Thoracic aorta (tissue), 2 donors: Measurements from ENCODE around the gene FHIT. TPM values are rescaled to one million over a fixed set of nuclear protein-coding genes. Genes with fewer than 3 reads are reported as not detected.

Source experiments
- ATAC-seq: fragments of 150-250 bp; one replicate; pipeline ENCODE4 v1.8.0; 2017; ENCODE audit warnings: low read depth; ENCODE audit not compliant: insufficient number of reproducible peaks, low FRiP score
- DNase-seq: peaks from one replicate; pipeline ENCODE4 v3.0.0-alpha.2; 2020; ENCODE audit warnings: low spot score
- H3K27ac ChIP-seq, 2 donors: fragments of 200-600 bp; sonication (generic); 1 replicate in 1 of 2; 2 replicates in 1 of 2; pipeline ENCODE4 v1.5.1; 2016; ENCODE audit warnings: mild to moderate bottlenecking in 2 of 2, moderate library complexity in 2 of 2
- H3K27me3 ChIP-seq: fragments of 200-600 bp; sonication (generic); replicated peaks from 2 replicates; pipeline ENCODE4 v1.6.0; 2016; ENCODE audit warnings: mild to moderate bottlenecking; ENCODE audit not compliant: insufficient read depth
- H3K36me3 ChIP-seq: fragments of 200-600 bp; sonication (generic); one replicate; pipeline ENCODE4 v1.5.1; 2016
- H3K4me1 ChIP-seq, 2 donors: fragments of 200-600 bp; sonication (generic); 1 replicate in 1 of 2; 2 replicates in 1 of 2; pipeline versions ENCODE4 v1.5.1 to v1.6.0; 2016; ENCODE audit warnings: low read depth in 2 of 2, mild to moderate bottlenecking in 1 of 2; ENCODE audit not compliant: control insufficient read depth in 1 of 2
- H3K4me3 ChIP-seq: fragments of 200-600 bp; sonication (generic); 2 replicates; pipeline ENCODE4 v1.5.1; 2016; ENCODE audit warnings: mild to moderate bottlenecking
- H3K9me3 ChIP-seq: fragments of 200-600 bp; sonication (generic); 2 replicates; pipeline ENCODE4 v1.5.1; 2016
- CTCF ChIP-seq: fragments of 200-600 bp; sonication (generic); IDR thresholded peaks from one replicate; pipeline ENCODE4 v1.5.1; 2019; ENCODE audit warnings: antibody characterized with exemption
- total RNA-seq, 2 donors: library from RNA; depleted of rRNA; stranded (reverse); fragments of >200 nt; gene quantifications; one replicate each; pipeline versions ENCODE4 v1.1.0 to v1.2.3, GENCODE V29; 2016

FHIT gene
- total RNA-seq, 2 donors from 2014 or later, result 2.0 to 2.3 TPM

- no peaks in the 10 kb centered on the region for H3K4me1 ChIP-seq
- H3K27me3 ChIP-seq, result no peaks in the 10 kb centered on the region
- H3K27ac ChIP-seq, result no peak overlapping the region
- no peak for TF ChIP-seq CTCF
- no peaks in the 10 kb centered on the region for H3K36me3 ChIP-seq
- DNase-seq (no peak), ATAC-seq (no peak)
- no peaks in the 10 kb centered on the region for H3K9me3 ChIP-seq
- H3K4me3 ChIP-seq, result no peak overlapping the region
These were observed 662.4 kb downstream of the FHIT start for GRCh38 chr3:60588806-60589205.

GRCh38 chr3:60585918-60586317 lies 665.3 kb downstream of the FHIT start:
- Histone ChIP-seq H3K4me1 (no peaks in the 10 kb centered on the region), H3K9me3 (no peaks in the 10 kb centered on the region), H3K27ac (no peak overlapping the region), H3K36me3 (no peaks in the 10 kb centered on the region), H3K27me3 (no peaks in the 10 kb centered on the region), H3K4me3 (no peak overlapping the region)
- no peak for DNase-seq
- no peak for ATAC-seq
- no peak for TF ChIP-seq CTCF

- ATAC-seq, result no peak
- Histone ChIP-seq H3K36me3 (no peaks in the 10 kb centered on the region), H3K4me1 (no peaks in the 10 kb centered on the region), H3K27ac (no peak overlapping the region), H3K27me3 (no peaks in the 10 kb centered on the region), H3K4me3 (no peak overlapping the region), H3K9me3 (no peaks in the 10 kb centered on the region)
- TF ChIP-seq CTCF, result no peak
- no peak for DNase-seq
These were observed 667.0 kb downstream of the FHIT start for GRCh38 chr3:60584250-60584649.

DNA sequence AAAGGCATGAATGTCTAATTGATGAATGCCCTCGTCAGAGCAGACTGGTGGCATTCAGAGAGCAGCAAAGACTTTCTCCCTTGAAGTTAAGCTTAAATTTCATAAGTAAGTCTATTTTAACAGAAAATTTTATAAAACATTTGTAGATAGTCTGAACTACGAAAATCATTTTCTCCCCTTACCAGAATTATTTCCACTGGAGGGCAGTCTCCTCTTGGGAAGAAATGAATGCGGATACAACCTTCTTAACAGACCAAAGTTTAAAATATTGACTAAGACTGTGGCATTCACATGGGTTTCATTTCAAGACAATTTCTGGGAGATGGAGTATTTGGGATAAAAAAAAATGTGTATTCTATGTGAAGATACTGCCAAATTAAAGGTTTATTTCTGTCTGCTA lies 669.0 kb downstream of the FHIT start:
- H3K9me3 ChIP-seq, result no peaks in the 10 kb centered on the region
- H3K27me3 ChIP-seq, result no peaks in the 10 kb centered on the region
- H3K4me3 ChIP-seq, result no peak overlapping the region
- H3K4me1 ChIP-seq, result no peaks in the 10 kb centered on the region
- DNase-seq (no peak), ATAC-seq (no peak)
- peak; percentile 11 for TF ChIP-seq CTCF
- H3K36me3 ChIP-seq, result no peaks in the 10 kb centered on the region
- H3K27ac ChIP-seq, result no peak overlapping the region

GRCh38 chr3:60580809-60581208 lies 670.4 kb downstream of the FHIT start:
- Histone ChIP-seq H3K27me3 (no peaks in the 10 kb centered on the region), H3K4me3 (no peak overlapping the region), H3K27ac (no peak overlapping the region), H3K4me1 (no peaks in the 10 kb centered on the region), H3K9me3 (no peaks in the 10 kb centered on the region), H3K36me3 (no peaks in the 10 kb centered on the region)
- ATAC-seq (no peak), DNase-seq (no peak)
- TF ChIP-seq CTCF, result no peak
